Activated CD8-positive, alpha-beta memory T cell treated with anti-CD3 and anti-CD28 coated beads, Interleukin-2, amount 50 U/mL, for 24 hours (primary cell): ENCODE measurements around the gene RLN2.

Experiments
- DNase-seq: peaks from one replicate; pipeline ENCODE4 v3.0.0-alpha.2; 2020; ENCODE audit errors: extremely low read depth

Gene RLN2

DNA sequence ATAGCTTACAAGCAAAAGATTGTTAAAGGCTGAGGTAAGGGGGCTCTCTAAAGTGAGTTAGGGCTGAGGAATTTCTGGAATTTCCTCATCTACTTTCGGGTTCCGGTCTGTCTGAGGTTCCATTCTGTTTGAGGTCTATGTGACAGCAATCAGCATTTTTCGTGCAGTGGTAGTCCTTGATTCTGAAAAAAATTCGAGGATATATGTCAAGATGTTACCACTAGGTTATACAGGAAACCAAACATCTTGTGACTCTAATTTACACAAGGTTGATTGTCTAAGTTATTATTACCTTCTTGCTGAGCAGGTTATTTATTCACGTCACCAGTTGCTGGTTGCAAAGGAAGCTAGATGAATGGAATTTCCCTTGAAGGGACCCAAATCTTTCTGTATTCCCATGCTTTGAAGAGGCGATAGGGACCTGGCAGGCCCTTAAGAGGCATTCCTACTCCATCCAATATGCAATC is 35.2 kb downstream of the RLN2 start:
- no peak for DNase-seq

DNA sequence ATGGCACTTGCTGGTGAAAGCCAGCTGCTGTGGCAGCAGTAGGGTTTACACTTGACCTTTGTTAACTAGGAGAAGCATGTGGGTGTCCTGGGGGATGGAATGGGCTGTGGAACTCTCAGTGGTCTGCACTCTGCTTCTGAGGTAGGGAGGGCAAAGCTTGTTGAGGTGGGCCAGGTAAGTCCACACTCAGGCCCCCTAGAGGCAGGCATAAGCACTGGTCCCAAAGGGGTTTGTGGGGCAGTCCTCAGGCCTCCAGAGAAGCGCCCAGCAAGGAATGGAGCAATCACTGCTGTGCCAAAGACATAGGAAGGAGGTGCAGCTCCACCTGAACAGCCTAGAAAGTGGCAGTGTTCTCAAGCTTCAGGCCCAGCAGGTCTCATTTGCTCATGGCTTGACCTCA is 38.6 kb downstream of the RLN2 start:
- no peak for DNase-seq

GRCh38 chr9:5264219-5264595 is 40.3 kb downstream of the RLN2 start:
- no peak for DNase-seq

DNA sequence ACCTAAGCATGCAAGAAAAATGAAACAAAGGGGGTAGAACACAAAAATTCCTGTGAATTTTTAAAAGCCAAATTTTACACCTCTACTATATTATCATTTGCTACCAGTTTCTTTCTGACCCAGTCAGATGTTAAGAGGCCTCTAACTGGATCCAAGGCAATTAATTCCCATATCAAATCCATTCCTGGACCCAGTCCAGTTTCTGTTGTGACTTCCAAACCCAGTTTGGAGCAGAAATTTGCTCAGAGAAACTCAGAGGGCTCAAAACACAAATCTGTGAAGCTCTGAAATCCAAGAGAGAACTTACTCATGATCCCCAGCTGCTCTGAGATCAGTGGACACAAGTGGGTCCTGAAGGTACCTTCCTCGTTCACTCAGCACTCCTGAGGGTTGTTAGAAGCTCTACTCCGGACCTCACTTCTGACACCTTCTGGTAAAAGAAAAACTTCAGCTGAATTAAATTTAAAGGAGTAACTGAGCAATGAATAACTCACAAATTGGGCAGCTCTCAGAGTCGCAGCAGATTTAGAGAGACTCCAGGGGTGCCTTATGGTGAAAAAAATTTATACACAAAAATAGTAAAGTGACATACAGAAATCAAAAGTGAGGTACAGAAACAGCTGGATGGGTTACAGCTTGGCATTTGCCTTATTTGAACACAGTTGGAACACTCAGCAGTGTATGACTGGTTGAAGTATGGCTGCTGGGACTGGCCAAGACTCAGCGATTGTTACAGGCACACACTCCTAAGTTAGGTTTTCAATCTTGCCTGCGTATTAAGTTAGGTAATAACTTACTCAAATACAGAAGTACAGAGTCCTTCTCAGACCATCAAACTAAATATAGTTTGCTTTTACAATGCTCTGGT is 40.9 kb downstream of the RLN2 start:
- no peak for DNase-seq
